Measurements from ENCODE around the gene MBNL1. TPM values are rescaled to one million over a fixed set of nuclear protein-coding genes. Genes with fewer than 3 reads are reported as not detected.

Gene MBNL1
- polyA plus RNA-seq, 1 donor from 2014 or later: 12.7 TPM

GRCh38 chr3:152300029-152300731 lies 31.5 kb downstream of the MBNL1 start:
- Histone ChIP-seq H3F3A (ENCODE audit: insufficient read depth, low read length, poor library complexity, severe bottlenecking) (no peaks in the 10 kb centered on the region), H3K27me3 (ENCODE audit: insufficient read depth, low read depth, low read length) (no peaks in the 10 kb centered on the region), H3K4me3 (ENCODE audit: low read length) (peak overlapping the region; percentile 62), H3K9me3 (ENCODE audit: low read length) (no peaks in the 10 kb centered on the region), H3K36me3 (ENCODE audit: insufficient read depth, low read length) (no peaks in the 10 kb centered on the region), H3K9ac (ENCODE audit: low read length) (no peak overlapping the region), H3K79me2 (replicated peaks; ENCODE audit: insufficient read depth, low read length) (peaks cover 45% of the 10 kb centered on the region), H3K9me2 (ENCODE audit: insufficient read depth, low read length) (no peaks in the 10 kb centered on the region), H2AFZ (ENCODE audit: low read depth, low read length) (no peak overlapping the region), H3K27ac (ENCODE audit: low read length) (no peak overlapping the region), H4K20me1 (ENCODE audit: insufficient read depth) (no peaks in the 10 kb centered on the region), H3K4me2 (ENCODE audit: low read length) (peak overlapping the region; percentile 26)
- TF ChIP-seq EZH2 (IDR thresholded peaks at IDR 0.05; ENCODE audit: borderline replicate concordance, insufficient read depth, low read length, poor library complexity, severe bottlenecking) (no peak), EP300 (conservative IDR thresholded peaks at IDR 0.05; ENCODE audit: poor library complexity, severe bottlenecking) (no peak), POLR2AphosphoS5 (IDR thresholded peaks at IDR 0.05) (no peak), REST (IDR thresholded peaks at IDR 0.05; ENCODE audit: borderline replicate concordance) (no peak), MXI1 (conservative IDR thresholded peaks at IDR 0.05; ENCODE audit: poor library complexity, severe bottlenecking) (no peak), TAF1 (IDR thresholded peaks at IDR 0.05; ENCODE audit: low read depth) (no peak), SMC3 (conservative IDR thresholded peaks at IDR 0.05; ENCODE audit: poor library complexity) (no peak), RAD21 (conservative IDR thresholded peaks at IDR 0.05) (no peak)

DNA sequence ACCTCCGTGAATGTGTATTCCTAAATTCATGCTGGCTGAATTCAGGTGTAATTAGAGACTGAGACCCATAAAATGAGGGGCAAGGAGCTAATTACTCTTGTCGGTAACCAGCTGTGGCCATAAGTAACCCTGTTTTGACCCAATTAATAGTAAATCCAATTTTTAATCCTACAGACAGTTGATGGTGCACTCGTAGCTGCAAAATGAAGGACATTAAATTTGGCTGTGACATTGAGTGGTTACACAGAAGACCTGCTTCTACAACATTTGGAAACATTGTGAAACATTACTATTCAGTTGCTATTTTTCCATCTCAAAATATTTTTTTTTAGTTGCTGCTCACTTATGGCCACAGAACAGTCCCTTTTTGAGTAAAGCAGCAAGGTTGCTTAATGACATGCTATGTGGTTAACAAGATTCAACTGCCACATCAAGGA lies 33.0 kb downstream of the MBNL1 start:
- peak overlapping the region; percentile 26 for H3K4me2 ChIP-seq (ENCODE audit: low read length)
- H4K20me1 ChIP-seq (ENCODE audit: insufficient read depth): no peaks in the 10 kb centered on the region

More for the DNA sequence above, 33.0 kb downstream of the MBNL1 start:
- Histone ChIP-seq H3K36me3 (ENCODE audit: insufficient read depth, low read length) (no peaks in the 10 kb centered on the region), H3K4me3 (ENCODE audit: low read length) (peak overlapping the region; percentile 62), H3K79me2 (replicated peaks; ENCODE audit: insufficient read depth, low read length) (peaks cover 36% of the 10 kb centered on the region), H3K9me2 (ENCODE audit: insufficient read depth, low read length) (no peaks in the 10 kb centered on the region), H3K9me3 (ENCODE audit: low read length) (no peaks in the 10 kb centered on the region), H3F3A (ENCODE audit: insufficient read depth, low read length, poor library complexity, severe bottlenecking) (no peaks in the 10 kb centered on the region), H3K9ac (ENCODE audit: low read length) (no peak overlapping the region), H3K27me3 (ENCODE audit: insufficient read depth, low read depth, low read length) (no peaks in the 10 kb centered on the region), H3K27ac (ENCODE audit: low read length) (no peak overlapping the region), H2AFZ (ENCODE audit: low read depth, low read length) (no peak overlapping the region)
- TF ChIP-seq CTCF (IDR thresholded peaks at IDR 0.05; ENCODE audit: poor library complexity, severe bottlenecking) (no peak), POLR2AphosphoS5 (IDR thresholded peaks at IDR 0.05) (no peak), REST (IDR thresholded peaks at IDR 0.05; ENCODE audit: borderline replicate concordance) (no peak)

Data from neural cell (in vitro differentiated cells).